ENCODE measurements around the gene LAMA5. TPM values are rescaled to one million over a fixed set of nuclear protein-coding genes. Genes with fewer than 3 reads are reported as not detected.
A peak's percentile ranks its signal among the peaks of the same experiment; 100 is the strongest.

LAMA5 gene
- total and polyA plus RNA-seq, 9 donors: 30.9 to 107 (median 71.8) TPM

- H3K27me3 ChIP-seq (ENCODE audit: control insufficient read depth, insufficient read depth, low read length): no peaks in the 10 kb centered on the region
- peak overlapping the region; percentile 69 for H3K27ac ChIP-seq (ENCODE audit: low read length)
- H3K9me3 ChIP-seq (replicated peaks; ENCODE audit: control insufficient read depth, low read depth, low read length): no peaks in the 10 kb centered on the region
- DNase-seq: peak; percentile 74
- 42% methylated on average over 21 of the region's 24 CpGs for WGBS (ENCODE audit: insufficient coverage)
- H3K36me3 ChIP-seq (ENCODE audit: control insufficient read depth, insufficient read depth, low read length): no peaks in the 10 kb centered on the region
- H3K4me1 ChIP-seq (ENCODE audit: control insufficient read depth, insufficient read depth, low read length): peaks cover 91% of the 10 kb centered on the region
- no peak overlapping the region for H3K4me3 ChIP-seq (ENCODE audit: low read length)
Measured at GRCh38 chr20:62358171-62359042, 8.7 kb downstream of the LAMA5 start.

- peak; percentile 66 for DNase-seq
- Histone ChIP-seq H3K27ac (ENCODE audit: low read length) (peak overlapping the region; percentile 43), H3K4me1 (ENCODE audit: control insufficient read depth, insufficient read depth, low read length) (peaks cover 91% of the 10 kb centered on the region), H3K27me3 (ENCODE audit: control insufficient read depth, insufficient read depth, low read length) (no peaks in the 10 kb centered on the region), H3K9me3 (replicated peaks; ENCODE audit: control insufficient read depth, low read depth, low read length) (no peaks in the 10 kb centered on the region), H3K36me3 (ENCODE audit: control insufficient read depth, insufficient read depth, low read length) (no peaks in the 10 kb centered on the region), H3K4me3 (ENCODE audit: low read length) (no peak overlapping the region)
- 30% methylated on average over 3 of the region's 7 CpGs for WGBS (ENCODE audit: insufficient coverage)
Measured at GRCh38 chr20:62357681-62358080, 9.4 kb downstream of the LAMA5 start.

GRCh38 chr20:62357187-62357667 is 9.9 kb downstream of the LAMA5 start:
- Histone ChIP-seq H3K27me3 (ENCODE audit: control insufficient read depth, insufficient read depth, low read length) (no peaks in the 10 kb centered on the region), H3K27ac (ENCODE audit: low read length) (peak overlapping the region; percentile 43), H3K9me3 (replicated peaks; ENCODE audit: control insufficient read depth, low read depth, low read length) (no peaks in the 10 kb centered on the region), H3K4me1 (ENCODE audit: control insufficient read depth, insufficient read depth, low read length) (peaks cover 91% of the 10 kb centered on the region), H3K4me3 (ENCODE audit: low read length) (no peak overlapping the region), H3K36me3 (ENCODE audit: control insufficient read depth, insufficient read depth, low read length) (no peaks in the 10 kb centered on the region)
- no peak for DNase-seq
- WGBS (ENCODE audit: insufficient coverage): 38% methylated on average over 20 of the region's 25 CpGs

DNA sequence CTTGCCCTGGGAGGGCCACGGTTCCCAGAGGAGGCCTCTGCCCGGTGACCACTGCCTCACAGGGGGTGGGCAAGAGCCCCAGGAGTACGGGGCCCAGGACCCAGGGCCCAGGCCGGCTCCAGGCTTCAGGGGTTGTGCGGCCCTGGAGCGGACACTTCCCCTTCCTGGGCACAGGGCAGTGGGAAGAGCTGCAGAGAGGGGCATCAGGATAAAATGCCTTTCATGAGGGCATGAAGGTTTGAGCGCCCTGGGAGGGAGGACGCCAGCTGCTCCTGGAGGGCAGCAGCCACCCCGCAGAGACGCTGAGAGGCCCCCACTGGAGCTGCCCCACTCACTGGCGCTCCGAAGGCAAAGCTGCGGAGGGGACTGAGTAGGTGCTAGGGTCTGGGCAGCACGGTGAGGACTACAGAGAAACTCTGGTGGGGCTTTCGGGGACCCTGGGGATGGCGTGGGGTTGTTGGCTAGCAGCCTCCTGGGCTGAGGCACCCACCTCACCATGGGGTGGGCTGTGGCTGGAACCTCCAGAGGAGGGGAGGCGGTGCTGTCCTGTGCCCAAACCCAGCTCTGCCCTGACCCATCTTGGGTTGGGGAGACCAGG is 10.4 kb downstream of the LAMA5 start:
- H3K36me3 ChIP-seq (ENCODE audit: control insufficient read depth, insufficient read depth, low read length): peaks cover 2% of the 10 kb centered on the region
- WGBS (ENCODE audit: insufficient coverage): 52% methylated on average over 13 of the region's 17 CpGs
- DNase-seq: no peak
- H3K4me3 ChIP-seq (ENCODE audit: low read length): no peak overlapping the region
- H3K4me1 ChIP-seq (ENCODE audit: control insufficient read depth, insufficient read depth, low read length): peaks cover 86% of the 10 kb centered on the region
- H3K9me3 ChIP-seq (replicated peaks; ENCODE audit: control insufficient read depth, low read depth, low read length): no peaks in the 10 kb centered on the region
- no peaks in the 10 kb centered on the region for H3K27me3 ChIP-seq (ENCODE audit: control insufficient read depth, insufficient read depth, low read length)
- peak overlapping the region; percentile 43 for H3K27ac ChIP-seq (ENCODE audit: low read length)

DNA sequence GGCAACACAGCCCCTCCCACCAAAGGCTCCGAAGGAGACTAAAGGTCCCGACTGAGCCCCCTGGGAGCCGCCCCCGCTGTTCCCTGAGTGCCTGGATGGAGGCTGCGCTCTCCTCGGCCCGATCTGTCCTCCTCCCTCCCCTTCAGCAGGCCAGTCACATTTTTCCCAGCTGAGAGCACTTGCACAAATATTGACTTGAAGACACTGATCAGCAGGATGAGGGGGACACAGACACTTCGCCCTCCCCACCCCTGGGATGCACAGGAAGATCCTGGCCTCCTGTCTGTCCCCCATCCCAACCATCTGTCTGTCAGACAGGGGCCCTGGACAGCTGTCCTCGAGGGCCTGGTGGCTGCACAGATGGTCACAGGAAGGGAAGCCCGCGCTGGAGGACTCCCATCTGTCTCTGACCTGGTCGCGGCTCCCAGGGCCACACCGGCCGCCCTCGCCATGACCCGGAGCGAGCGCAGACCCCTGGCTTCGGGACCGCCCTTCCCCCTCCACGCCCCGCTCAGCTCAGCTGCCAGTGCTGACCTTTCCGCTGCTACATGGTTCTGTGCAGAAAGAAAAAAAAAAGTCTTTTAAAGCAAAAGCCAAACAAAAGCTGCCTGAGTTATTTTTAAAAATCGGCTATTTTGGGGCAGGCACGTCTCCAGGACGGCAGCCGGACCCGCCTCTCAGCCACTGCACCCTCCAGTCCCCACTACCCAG is 11.1 kb downstream of the LAMA5 start:
- H3K27ac ChIP-seq (ENCODE audit: low read length): peak overlapping the region; percentile 43
- H3K4me1 ChIP-seq (ENCODE audit: control insufficient read depth, insufficient read depth, low read length): peaks cover 79% of the 10 kb centered on the region
- H3K4me3 ChIP-seq (ENCODE audit: low read length): no peak overlapping the region
- peaks cover 7% of the 10 kb centered on the region for H3K36me3 ChIP-seq (ENCODE audit: control insufficient read depth, insufficient read depth, low read length)
- 10% methylated on average over 27 of the region's 29 CpGs for WGBS (ENCODE audit: insufficient coverage)
- no peaks in the 10 kb centered on the region for H3K27me3 ChIP-seq (ENCODE audit: control insufficient read depth, insufficient read depth, low read length)
- no peaks in the 10 kb centered on the region for H3K9me3 ChIP-seq (replicated peaks; ENCODE audit: control insufficient read depth, low read depth, low read length)
- peak; percentile 71 for DNase-seq

DNA sequence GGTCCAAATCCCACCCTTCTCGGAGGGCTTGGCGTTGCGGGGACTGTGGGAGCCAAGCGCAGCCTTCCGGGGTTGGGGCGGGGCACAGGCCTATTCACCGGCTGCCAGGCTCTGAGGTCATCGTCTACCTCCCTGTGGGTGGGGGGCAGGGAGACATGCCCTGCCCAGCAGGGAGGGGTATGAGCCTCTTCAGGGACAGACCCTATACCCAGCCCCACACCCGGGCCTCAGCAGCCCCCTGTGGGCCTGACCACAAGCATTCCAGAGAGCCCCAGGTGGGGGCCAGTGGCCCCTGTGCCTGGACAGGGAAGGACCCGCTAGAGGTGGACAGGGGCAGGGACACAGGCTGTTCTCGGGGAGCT is 11.6 kb downstream of the LAMA5 start:
- 21% methylated on average over 6 of the region's 11 CpGs for WGBS (ENCODE audit: insufficient coverage)
- Histone ChIP-seq H3K27ac (ENCODE audit: low read length) (peak overlapping the region; percentile 43), H3K4me3 (ENCODE audit: low read length) (no peak overlapping the region), H3K27me3 (ENCODE audit: control insufficient read depth, insufficient read depth, low read length) (no peaks in the 10 kb centered on the region), H3K9me3 (replicated peaks; ENCODE audit: control insufficient read depth, low read depth, low read length) (no peaks in the 10 kb centered on the region), H3K4me1 (ENCODE audit: control insufficient read depth, insufficient read depth, low read length) (peaks cover 76% of the 10 kb centered on the region), H3K36me3 (ENCODE audit: control insufficient read depth, insufficient read depth, low read length) (peaks cover 11% of the 10 kb centered on the region)
- no peak for DNase-seq

DNA sequence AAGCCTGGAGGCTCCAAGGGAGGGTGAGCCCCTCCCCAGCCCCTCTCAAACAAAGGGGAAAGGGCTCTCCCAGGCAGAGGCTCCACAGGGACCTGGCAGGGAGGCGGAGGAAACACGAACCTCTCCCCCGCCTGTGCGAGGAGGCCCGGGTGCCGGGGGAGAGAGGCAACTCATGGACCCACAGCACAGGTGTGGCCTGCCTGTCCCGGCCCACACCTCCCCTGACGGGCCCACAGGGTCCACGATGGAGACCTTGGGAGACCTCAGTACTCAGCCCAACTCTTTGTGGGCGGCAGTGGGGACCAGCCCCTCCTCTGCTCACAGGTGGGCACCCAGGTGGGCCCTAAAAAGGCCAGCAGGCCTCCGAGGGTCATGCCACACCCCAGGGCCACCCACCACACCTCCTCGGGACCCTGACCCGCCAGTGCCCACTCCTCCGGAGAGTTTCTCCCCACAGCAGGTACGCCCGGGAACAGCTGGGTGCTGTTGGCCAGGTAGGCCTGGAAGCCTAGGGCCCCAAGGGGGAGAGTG is 12.2 kb downstream of the LAMA5 start:
- Histone ChIP-seq H3K9me3 (replicated peaks; ENCODE audit: control insufficient read depth, low read depth, low read length) (no peaks in the 10 kb centered on the region), H3K36me3 (ENCODE audit: control insufficient read depth, insufficient read depth, low read length) (peaks cover 16% of the 10 kb centered on the region), H3K27ac (ENCODE audit: low read length) (peak overlapping the region; percentile 29), H3K4me3 (ENCODE audit: low read length) (no peak overlapping the region), H3K27me3 (ENCODE audit: control insufficient read depth, insufficient read depth, low read length) (no peaks in the 10 kb centered on the region), H3K4me1 (ENCODE audit: control insufficient read depth, insufficient read depth, low read length) (peaks cover 78% of the 10 kb centered on the region)
- DNase-seq: no peak
- WGBS (ENCODE audit: insufficient coverage): 55% methylated on average over 11 of the region's 16 CpGs

DNA sequence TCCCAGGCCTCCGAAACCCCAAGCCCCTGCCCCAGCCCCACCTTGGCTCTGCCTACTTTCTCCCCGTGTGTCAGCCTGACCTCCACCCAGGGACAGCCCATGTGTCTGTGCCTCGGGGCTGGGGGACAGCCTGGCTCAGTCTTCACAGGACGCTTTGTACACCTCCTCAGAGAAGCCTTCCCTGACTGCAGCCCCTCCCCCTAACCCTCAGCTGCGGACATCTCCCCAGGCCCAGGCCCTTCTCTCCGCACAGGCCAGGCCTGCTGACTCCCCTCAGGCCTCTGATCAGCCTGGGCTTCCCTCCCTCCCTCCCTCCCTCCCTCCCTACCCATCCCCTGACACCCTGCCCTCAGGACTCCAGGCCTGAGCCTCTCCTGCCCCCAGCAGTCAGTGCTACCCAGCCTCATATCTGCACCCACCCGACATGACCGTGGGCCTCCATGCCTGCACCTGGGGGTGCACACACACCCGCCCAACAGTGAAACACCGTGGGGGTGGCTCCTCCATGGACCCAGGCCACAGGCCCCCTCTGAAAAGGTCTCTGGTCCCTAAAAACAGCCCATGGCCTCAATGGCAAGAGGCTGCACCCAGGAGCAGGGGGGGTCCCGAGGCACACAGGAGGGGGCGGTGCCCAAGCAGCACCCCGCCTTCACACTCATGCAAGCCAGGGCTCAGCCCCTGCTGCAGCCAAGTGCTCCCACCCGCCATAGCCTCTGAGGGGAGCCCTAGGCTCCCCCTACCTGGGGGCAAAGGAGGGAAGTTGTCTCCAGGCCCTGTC is 12.9 kb downstream of the LAMA5 start:
- Histone ChIP-seq H3K27ac (ENCODE audit: low read length) (no peak overlapping the region), H3K4me1 (ENCODE audit: control insufficient read depth, insufficient read depth, low read length) (peaks cover 71% of the 10 kb centered on the region)

DNA sequence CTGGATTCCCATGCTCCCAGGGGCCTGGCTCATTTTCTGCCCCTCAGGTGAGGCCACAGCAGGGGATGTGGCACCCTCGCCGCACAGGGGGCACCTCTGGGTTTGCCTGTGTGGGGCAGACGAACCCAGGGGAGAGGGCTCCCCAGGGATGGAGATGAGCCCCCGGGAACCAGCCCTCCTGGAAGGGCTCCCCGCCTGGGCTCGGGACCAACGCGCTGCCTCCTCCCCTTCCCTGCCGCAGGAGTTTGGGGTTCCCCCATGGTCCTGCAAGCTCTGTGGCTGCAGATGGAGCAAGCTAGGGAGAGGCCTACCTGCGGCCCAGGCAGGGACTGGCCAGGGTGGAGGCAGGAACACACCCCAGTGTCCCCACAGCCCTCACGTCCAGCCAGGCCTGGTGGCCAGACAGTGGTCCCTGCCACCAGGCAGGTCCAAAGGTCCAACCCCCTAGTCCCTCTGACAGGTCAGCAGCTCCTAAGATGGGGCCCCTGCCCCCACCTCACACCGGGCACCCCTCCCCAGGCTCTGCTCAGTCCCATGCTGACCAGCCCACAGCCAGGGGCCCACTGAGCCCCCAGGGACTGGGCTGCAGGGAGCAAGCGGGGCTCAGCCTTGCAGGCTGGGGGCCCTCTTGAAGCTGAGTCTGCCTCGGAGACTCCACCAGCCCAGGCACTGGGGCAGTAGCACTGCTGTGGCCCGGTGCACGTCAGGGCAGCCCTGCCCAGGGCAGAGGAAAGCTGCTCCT is 13.7 kb downstream of the LAMA5 start:
- 78% methylated on average over 12 of the region's 16 CpGs for WGBS (ENCODE audit: insufficient coverage)
- Histone ChIP-seq H3K36me3 (ENCODE audit: control insufficient read depth, insufficient read depth, low read length) (peaks cover 19% of the 10 kb centered on the region), H3K4me3 (ENCODE audit: low read length) (no peak overlapping the region), H3K27ac (ENCODE audit: low read length) (no peak overlapping the region), H3K4me1 (ENCODE audit: control insufficient read depth, insufficient read depth, low read length) (peaks cover 64% of the 10 kb centered on the region), H3K27me3 (ENCODE audit: control insufficient read depth, insufficient read depth, low read length) (no peaks in the 10 kb centered on the region), H3K9me3 (replicated peaks; ENCODE audit: control insufficient read depth, low read depth, low read length) (peaks cover 3% of the 10 kb centered on the region)
- no peak for DNase-seq

More for the DNA sequence above, 12.9 kb downstream of the LAMA5 start:
- no peak for DNase-seq
- Histone ChIP-seq H3K4me3 (ENCODE audit: low read length) (no peak overlapping the region), H3K27me3 (ENCODE audit: control insufficient read depth, insufficient read depth, low read length) (no peaks in the 10 kb centered on the region), H3K9me3 (replicated peaks; ENCODE audit: control insufficient read depth, low read depth, low read length) (no peaks in the 10 kb centered on the region), H3K36me3 (ENCODE audit: control insufficient read depth, insufficient read depth, low read length) (peaks cover 19% of the 10 kb centered on the region)
- WGBS (ENCODE audit: insufficient coverage): 68% methylated on average over 12 of the region's 14 CpGs
